OCI-M1 (cell line): ENCODE results near the gene SMAD3.

Experiments
- DNase-seq: peaks from one replicate; lab custom pipeline; 2025; lab: John Stamatoyannopoulos, UW

Gene SMAD3

GRCh38 chr15:67125589-67126502 is 60.4 kb downstream of the SMAD3 start:
- DNase-seq: peak; percentile 9

GRCh38 chr15:67126551-67127330 is 61.3 kb downstream of the SMAD3 start:
- no peak for DNase-seq

DNA sequence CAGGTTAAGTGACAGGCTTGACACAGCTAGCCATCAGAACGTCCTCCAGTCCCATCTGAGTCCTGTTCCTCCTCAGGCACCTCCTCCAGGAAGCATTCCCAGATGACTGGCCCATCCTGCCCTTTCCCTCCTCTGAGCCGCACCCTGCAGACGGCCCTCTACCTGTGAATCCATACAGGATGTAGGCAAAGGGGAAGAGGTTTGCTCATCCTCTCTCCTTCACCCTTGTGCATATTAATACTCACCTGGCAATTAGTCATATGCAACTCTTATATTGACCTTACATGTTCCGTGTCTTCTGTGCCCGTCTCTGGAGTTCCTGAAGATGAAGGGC is 61.9 kb downstream of the SMAD3 start:
- DNase-seq: no peak

GRCh38 chr15:67127965-67128364 is 62.6 kb downstream of the SMAD3 start:
- peak; percentile 14 for DNase-seq

DNA sequence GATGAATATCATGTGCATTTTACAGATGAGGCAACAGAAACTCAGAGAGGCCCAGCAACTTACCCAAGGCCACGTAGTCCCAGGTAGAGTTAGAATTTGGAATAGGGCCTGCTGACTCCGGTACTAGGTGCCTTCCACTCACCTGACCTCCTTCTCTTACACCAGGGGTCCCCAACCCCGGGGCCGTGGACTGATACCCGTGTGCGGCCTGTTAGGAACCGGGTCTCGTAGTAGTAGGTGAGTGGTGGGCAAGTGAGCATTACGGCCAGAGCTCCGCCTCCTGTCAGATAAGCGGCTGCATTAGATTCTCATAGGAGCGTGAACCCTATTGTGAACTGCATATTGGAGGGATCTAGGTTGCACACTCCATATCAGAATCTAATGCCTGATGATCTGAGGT is 64.8 kb downstream of the SMAD3 start:
- no peak for DNase-seq

GRCh38 chr15:67130673-67131601 is 65.5 kb downstream of the SMAD3 start:
- no peak for DNase-seq

GRCh38 chr15:67132276-67132675 is 66.9 kb downstream of the SMAD3 start:
- DNase-seq: no peak

- DNase-seq: no peak
Observed at GRCh38 chr15:67133026-67133425, 67.6 kb downstream of the SMAD3 start.

DNA sequence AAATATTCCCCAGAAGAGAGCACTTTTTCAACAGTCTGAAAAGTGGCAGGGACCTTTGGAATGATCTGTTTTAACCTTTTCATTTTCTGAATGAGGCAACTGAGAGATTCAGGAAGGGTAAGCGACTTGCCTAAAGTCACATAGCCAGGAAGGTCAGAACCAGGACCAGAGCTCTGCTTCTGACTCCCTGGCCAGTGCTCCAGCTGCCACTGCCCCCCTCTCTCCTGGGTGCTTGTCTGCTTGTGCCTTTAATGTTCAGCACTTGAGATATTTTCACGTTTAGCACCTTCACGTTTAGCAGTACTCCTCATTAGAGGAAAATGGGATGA is 68.3 kb downstream of the SMAD3 start:
- no peak for DNase-seq

- no peak for DNase-seq
Observed at GRCh38 chr15:67134067-67134838, 68.9 kb downstream of the SMAD3 start.

DNA sequence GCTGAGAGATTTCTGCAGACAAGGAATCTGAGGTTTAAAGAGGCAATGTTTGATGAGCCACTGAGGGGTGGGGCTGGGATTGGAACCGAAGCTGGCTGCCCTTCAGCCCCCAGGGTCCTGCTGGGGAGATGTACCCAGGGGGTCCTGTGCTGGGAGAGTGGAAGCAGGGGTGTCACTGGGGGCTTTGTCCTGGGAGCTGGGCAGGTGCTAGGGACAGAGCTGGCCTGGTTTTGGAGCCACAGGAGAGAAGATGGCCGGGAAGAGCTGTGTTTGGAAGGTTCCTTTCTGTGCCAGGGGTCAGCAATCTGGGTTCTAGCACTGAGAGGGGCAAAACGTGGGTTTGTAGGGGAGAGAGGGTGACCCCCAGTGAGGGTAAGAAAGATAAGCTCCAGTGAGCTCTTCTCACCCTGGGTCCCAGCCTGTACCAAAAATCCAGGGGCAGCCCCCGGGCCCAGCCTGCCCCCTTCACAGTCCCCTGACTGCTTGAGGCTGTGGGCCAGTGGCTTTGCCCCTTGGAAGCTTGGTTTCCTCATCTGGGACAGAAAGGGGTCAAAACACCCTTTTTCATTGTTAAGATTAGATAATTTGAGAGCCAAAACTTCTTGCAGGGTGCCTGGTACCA is 69.6 kb downstream of the SMAD3 start:
- DNase-seq: no peak

- no peak for DNase-seq
Observed at GRCh38 chr15:67135494-67135893, 70.1 kb downstream of the SMAD3 start.

- DNase-seq: no peak
Observed at GRCh38 chr15:67136802-67137201, 71.4 kb downstream of the SMAD3 start.

- DNase-seq: peak; percentile 37
Observed at GRCh38 chr15:67137319-67137718, 71.9 kb downstream of the SMAD3 start.

- DNase-seq: no peak
Observed at GRCh38 chr15:67137951-67138848, 72.8 kb downstream of the SMAD3 start.

DNA sequence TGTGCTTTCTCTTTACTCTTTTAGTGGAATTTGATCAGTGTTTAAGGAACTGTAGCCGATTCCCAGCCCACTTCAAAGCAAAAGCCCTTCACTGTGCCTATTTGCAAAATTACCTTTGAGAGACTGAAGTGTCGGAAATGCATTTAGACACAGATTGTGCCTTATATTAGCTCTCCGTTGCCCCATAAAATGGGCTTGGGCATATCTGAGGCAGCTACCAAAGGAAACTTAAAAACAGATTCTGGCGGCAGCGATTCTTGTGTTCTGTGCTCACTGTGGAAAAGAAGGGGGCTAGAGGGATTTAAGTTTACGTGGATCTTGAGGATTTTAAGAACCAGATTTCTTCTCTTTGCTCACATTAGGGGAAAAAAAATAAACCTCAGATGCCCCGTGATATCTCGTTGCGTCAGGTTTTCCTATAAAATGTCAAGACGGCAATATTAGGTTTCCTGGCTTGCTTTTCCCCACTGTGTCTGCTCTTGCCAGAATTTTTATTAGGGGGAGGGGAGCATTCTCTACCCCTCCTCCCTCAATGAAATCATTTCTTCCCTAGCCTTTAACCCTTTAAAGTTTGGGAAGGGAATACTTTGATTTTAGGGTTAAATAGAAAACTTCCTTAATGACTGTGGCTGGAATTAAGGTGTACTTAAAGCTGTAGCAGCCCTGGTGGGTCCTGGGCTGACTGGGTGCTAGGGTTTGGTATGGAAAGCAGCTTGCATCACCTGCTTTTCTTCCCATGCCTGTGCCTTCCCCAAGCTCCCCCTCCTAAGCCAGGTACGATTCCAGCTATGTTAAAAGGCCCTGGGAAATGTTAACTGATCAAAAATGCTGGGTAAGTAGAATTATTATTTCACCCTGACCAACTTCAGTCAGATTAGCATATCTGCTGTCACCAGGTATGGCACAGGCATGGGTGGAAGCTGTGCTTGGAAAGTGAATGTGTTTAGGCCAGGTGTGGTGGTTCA is 73.8 kb downstream of the SMAD3 start:
- no peak for DNase-seq

DNA sequence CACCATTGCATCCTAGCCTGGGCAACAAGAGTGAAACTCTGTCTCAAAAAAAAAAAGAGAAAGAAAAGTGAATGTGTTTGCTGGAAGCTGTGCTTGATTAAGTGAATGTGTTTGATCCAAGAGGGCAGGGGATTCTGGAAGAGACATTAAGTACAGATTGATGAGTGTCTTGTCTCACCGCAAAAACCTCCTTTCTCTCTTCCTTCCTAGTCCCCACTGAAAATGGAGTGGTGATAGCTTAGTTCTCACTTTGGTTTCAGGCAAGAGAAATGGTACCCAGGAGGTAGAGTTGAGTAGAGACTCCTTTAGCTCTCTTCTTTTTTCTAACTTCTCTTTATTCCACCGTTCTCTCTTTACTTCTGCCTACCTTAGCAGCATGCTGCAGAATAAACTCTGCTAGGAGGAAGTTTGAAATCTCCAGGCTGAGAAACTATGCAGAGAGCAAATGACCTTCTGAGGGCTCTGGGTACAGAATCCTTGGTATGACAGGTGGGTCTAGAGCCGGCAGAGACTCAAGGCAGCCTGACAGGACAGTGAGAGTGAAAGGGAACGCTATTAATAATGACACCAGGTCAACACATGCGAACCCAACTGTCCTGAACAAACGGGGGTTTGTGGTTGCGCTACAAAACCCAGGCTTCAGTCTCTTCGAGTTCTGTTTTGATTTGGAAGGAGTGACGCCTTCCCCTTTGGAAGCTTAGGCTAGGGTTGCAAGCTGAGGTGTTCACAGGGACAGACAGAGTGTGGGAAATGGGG is 74.9 kb downstream of the SMAD3 start:
- no peak for DNase-seq
